Measurements from ENCODE around the gene HIPK1.
A peak's percentile ranks its signal among the peaks of the same experiment; 100 is the strongest.

HIPK1 gene

GRCh38 chr1:113928941-113929749 is at the start of gene HIPK1:
TSS of gene HIPK1 (plus strand) at chr1:113929324.
- peak; percentile 81 for DNase-seq (ENCODE audit: low read depth)

- DNase-seq (ENCODE audit: low read depth): no peak
These were observed 49.4 kb upstream of the HIPK1 start for GRCh38 chr1:113879739-113880038.

DNA sequence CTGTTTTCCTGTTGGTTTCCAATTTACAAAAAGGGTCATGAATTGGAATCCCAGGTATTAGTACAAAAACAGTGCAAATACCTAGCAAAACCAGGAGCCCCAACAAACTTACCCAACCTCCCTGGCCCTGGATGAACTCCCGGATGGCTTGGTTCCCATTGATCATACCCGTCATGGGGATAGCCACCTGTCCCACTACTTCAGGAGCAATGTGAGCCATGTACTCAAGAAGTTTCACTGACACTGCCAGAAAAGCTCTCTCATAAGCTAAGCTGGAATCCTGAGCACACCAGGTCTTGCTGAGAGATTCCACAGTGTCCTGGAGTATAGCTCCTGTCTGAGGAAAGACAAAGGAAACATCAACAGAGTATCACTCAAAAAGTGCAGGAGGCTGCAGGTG is 47.5 kb upstream of the HIPK1 start:
- DNase-seq (ENCODE audit: low read depth): no peak

DNA sequence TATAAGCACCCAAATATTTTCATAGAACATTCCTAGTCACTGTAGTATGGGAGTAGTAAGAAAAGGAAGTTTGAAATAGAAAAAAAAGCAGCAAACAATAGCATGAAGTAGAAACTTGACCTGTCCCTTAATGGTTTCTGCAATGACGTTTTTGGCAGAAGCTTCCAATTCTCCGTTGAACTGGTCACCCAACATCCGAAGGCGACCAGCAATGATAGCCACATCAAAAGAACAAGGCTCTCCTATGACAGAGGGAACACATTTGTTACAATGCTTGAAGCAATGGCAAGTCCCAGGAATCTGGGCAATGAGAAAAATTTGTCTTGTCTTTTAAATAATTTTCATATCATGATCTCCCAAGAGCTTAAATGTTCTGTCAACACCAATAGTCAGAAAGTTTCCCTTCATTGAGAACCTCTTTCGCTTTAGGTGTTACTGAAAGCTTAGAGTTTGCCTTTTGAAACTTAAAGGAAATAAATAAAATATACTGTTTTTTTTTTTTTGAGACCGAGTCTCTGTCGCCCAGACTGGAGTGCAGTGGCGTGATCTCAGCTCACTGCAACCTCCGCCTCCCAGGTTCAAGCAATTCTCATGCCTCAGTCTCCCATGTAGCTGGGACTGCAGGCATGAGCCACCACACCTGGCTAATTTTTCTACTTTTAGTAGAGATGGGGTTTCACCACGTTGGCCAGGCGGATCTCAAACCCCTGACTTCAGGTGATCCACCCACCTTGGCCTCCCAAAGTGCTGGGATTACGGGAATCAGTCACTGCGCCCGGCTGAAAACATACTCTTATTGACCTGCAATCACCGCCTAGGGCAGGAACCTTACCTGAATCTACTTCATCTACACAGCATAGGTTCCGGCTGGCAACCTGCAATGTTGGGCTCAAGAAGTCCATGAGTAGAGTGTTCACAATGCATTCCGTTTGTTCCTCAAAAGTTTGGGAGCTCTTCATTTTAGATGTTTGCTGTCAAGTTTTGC is 42.4 kb upstream of the HIPK1 start:
- DNase-seq (ENCODE audit: low read depth): no peak

DNA sequence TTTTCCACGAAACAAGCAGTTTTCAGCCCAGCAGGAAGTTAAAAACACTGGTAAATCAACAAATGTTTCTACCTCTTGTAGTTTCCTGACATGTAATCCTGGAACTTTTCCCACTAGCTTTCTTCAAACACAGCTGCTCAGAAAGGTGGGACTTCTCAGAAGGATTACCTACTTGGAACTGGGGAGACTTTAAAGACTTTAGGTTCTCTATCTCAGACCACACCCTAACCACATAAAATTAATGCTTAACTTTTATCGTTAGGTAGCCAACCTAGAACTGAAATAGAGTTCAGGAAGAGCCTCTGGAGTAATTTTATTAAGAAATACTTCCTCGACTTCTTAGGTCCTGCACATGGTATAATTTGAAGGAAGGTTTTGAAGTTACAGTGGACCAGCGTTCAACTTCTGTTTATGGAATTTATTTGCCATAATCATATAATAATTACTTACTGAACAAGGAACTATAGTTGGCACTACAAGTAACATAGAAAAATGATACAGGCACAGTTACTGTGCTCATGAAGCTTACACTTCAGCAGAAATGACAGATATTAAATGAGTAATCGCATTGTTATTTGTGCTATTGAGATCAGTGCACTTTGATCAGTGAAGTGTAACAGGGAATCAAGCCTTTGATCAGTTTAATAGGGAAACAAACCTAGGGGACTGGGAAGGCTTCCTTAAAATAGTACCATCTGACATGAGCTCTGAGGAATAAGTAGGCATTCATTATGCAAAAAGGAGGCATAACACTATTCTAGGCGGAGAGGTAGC is 41.5 kb upstream of the HIPK1 start, which contains the start of gene BCL2L15:
TSS of gene BCL2L15 (minus strand) at position 180 of the 774 bp plus-strand sequence. CDS start 206 bp downstream, outside the sequence.
- DNase-seq (ENCODE audit: low read depth): no peak

DNA sequence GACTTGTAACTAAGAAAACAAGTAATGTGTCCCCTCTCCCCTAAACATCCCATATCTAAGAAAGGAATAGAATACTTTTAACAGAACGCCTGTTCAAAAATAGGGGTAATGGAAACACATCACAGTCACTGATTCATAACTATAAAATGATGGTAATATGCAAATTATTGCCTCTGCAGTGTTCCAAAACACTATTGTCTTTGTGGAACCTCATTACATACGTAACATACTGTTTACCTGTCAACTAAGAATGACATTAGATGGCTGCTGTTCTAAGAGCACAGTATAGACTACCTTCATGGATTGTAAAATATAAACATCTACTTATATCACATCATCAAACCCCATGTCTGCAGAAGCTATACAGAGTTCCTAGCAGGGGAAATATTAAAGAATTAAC is 38.3 kb upstream of the HIPK1 start:
- DNase-seq (ENCODE audit: low read depth): no peak

DNA sequence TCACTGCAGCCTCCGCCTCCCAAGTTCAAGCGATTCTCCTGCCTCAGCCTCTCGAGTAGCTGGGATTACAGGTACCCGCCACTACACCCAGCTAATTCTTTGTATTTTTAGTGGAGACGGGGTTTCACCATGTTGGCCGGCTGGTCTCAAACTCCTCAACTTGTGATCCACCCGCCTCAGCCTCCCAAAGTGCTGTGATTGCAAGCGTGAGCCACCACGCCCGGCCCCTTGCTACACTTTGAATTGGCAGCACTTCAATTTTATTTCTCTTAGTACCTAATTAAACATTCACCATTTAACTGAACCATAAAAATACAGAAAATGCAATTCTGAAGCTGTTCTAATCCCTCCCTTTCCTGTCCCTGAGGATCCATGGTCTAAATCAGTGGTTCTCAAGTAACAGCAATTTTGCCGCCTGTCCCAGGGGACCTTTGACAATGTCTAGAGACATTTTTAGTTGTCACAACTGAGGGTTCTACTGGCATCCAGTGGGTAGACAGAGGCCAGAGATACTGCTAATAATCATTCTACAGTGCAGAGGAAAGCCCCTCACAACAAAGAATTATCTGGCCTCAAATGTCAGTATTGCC is 37.4 kb upstream of the HIPK1 start:
- no peak for DNase-seq (ENCODE audit: low read depth)

- no peak for DNase-seq (ENCODE audit: low read depth)
These were observed 35.9 kb upstream of the HIPK1 start for GRCh38 chr1:113893267-113893666.

DNA sequence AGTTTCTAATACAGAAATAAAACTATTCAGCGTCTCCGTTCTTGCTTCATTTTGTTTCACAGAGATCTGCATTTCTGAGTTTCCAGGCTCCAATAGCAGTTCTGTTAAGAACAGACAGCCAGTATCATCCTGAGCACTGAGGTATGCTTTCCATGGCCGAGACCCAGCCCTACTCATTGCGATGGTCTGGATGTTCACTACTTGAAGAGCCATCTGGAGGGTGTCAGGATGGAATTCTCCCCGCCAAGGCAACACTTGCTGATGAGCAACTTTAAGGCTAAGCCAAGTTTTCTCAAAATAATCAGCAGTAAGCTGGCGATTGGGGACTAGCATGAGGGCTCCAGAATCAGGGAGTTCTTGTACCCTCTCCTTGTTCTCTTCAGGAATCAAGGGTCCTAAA is 34.0 kb upstream of the HIPK1 start:
- DNase-seq (ENCODE audit: low read depth): no peak

DNA sequence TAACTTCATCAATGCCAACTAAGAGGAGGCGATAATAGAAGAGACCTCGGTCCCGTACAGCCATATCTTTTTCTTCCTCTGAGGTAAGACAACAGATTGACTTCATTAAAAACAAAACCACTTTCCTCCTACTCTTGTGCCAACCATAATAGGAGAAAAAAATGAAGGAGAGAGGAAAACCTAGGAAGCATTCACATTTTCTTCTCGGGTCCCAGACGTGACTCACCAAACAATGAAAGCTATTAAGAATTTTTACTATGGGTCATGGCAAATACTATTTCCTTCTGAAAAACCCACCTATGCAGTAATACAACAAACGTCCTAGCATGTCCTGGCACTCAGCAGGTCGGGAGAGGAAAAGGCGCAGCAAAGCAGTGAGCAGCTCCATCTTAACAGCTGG is 33.2 kb upstream of the HIPK1 start:
- DNase-seq (ENCODE audit: low read depth): no peak

DNA sequence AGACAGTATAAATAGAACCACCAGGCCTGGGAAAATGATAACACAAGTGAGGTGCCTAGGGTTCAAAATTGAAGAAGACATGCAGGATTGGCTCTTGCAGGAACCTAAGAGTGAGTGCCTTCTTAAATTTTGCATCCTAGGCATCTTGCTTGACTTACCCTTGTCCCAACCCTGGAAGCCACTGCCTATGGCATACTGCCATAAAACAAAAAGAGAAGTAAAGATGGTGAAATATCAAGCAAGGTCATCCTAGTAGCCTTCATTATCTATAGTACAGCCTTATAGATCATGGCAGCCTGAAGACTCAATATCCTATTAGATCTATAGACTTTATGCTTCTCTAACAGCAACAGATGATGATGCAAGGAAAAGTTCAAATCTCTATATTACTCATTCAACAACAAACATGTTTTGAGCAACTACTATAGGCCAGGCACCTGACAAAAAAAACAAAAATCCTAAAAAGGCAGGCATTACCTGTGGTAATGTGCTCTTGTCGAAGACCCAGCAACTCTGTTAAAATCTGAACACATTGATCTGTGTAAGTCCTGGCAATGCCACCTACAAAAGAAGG is 30.8 kb upstream of the HIPK1 start:
- no peak for DNase-seq (ENCODE audit: low read depth)

DNA sequence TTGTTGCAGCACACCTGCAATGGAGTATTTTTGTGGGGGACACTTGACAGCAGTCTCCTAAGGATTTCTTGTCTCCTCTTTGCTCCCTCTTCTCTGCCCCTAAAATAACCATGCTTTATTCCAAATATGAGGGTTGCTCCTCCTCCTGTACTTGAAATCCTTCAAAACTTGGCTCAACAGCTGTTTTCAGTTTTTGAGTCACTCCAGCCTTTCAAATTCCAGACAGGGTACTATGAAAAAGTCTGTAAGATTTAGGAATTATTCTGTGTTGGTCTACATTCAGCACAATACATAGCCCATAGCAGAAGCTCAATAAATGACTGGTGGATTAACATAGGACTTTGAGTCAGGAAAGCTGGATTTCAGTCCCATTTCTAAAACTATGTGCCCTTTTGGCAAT is 30.0 kb upstream of the HIPK1 start:
- DNase-seq (ENCODE audit: low read depth): no peak

- DNase-seq (ENCODE audit: low read depth): no peak
These were observed 27.9 kb upstream of the HIPK1 start for GRCh38 chr1:113901191-113901590.

DNA sequence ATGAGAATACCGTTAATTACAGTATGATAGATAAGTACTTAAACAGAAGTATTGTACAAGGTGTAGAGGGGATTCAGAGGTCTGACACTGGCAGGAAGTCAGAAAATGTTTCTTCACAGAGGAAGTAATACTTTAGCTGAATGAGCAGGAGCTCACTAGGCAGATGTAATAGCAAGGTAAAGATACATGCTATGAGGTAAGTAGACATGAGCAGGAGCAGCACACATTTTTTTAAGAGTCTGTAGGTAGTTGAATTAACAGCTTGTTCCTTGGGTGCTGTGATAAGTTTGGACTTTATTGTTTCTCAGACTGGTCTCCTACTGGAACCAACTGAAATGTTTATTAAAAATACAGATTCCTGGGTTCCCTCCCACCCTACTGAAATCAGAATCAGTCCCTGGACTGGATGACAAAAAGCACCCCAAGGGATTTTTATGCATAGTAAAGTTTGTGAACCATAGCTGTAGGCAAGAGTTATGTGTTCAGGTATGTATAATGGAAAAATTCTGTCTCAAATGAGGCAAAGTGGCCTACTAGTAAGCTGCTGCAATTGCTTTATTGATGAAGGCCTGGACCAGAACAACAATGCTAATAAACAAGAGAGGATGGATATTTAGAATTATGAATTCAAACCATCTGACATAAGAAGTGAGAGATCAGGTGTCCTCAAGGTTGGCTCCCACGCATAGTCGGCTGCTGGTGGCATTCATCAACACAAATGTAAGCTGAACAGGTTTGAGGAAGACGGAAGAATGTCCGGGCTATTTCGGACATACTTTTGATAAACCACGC is 25.4 kb upstream of the HIPK1 start:
- DNase-seq (ENCODE audit: low read depth): no peak

GRCh38 chr1:113904293-113904673 is 24.8 kb upstream of the HIPK1 start:
- DNase-seq (ENCODE audit: low read depth): no peak

DNA sequence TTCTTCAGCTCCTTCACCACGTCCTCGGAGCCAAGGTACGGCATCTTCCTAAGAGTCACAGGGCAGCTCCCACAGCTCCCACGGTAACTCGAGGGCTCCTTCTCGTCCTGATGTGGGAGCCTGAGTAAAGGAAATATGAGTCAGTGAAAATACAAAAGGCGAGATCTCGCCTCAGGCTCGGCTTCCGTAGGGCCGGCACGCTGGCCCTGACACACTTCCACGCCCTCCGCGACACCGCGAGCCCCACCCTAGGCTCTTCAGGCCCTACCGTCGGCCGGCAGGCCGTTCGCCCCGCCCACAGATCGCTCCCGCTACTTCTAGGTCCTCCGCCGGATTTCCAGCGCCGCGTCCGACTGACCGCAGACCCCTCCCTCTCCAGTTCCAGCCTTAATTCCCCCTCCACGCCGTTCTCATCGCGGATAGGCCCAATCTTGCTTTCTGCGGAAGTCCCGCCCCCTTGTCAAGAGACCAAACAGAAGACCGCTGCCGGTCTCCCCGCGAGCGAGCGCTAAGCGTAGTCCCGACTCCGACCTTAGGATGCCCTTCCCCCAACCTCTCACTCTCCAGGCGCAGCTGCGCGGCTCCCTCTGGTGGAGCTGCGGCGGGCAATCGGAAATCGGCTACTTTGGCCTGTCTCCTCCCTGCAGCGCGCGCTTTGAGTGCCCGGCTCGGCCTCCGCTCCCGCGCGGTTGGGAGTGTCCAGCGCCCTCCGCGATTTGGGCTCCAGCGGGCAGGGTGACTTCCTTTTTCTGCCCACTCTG is 24.3 kb upstream of the HIPK1 start, which contains the start of the genes AP4B1 and DCLRE1B:
TSS of gene AP4B1 (minus strand) at position 126 of the 761 bp plus-strand sequence. CDS start at position 44, 82 bp downstream.
TSS of gene DCLRE1B (plus strand) at position 653 of the 761 bp plus-strand sequence. CDS start 261 bp downstream, outside the sequence.
- peak; percentile 84 for DNase-seq (ENCODE audit: low read depth)

GRCh38 chr1:113905435-113905861 is 23.7 kb upstream of the HIPK1 start:
- DNase-seq (ENCODE audit: low read depth): no peak

DNA sequence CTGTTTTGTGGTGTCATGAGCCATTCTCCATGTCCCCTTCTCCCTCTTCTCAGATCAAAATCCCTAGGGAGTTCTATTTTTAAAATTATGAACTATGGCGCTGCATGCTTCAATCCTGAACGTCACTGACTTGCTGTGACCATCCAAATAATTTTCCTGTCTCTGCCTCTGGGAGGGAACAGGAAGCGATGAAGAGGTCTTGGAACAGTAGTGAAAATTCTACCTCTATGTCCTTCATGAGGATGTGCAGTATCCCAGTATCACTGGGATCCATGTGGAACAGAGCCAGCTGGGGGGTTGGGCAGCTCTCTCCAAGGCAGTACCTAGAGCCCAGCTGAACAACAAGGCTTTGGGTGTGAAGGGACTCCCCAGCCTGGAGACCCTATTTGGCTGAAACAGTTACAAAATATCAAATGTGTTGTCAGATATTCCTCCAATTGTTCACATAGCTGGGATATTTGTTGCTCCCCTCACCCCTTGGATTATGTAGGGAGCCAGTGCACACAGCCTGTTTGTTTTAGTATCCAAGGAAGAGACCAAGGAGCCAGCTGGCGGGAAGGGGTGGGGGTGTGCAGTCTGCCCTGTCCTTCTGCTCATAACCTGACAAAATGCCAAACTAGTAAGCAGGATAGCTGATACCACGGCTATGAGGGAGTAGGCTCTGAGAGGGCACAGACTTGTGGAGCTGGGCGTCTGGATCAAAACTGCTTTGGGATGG is 16.4 kb upstream of the HIPK1 start:
- no peak for DNase-seq (ENCODE audit: low read depth)

- DNase-seq (ENCODE audit: low read depth): no peak
These were observed 15.8 kb upstream of the HIPK1 start for GRCh38 chr1:113913312-113913668.
